GM19023 (cell line): ENCODE measurements around the gene FMN1.

Experiments
- ATAC-seq: cut with Tn5 transposase; IDR thresholded peaks from one replicate; pipeline ENCODE4 v1.9.1; 2021; ENCODE audit warnings: mild to moderate bottlenecking, moderate library complexity; ENCODE audit not compliant: unreplicated experiment

Gene FMN1

GRCh38 chr15:33027306-33028035 lies 167.0 kb downstream of the FMN1 start:
- ATAC-seq: no peak

- ATAC-seq: no peak
Observed at GRCh38 chr15:33026614-33027013, 167.9 kb downstream of the FMN1 start.

DNA sequence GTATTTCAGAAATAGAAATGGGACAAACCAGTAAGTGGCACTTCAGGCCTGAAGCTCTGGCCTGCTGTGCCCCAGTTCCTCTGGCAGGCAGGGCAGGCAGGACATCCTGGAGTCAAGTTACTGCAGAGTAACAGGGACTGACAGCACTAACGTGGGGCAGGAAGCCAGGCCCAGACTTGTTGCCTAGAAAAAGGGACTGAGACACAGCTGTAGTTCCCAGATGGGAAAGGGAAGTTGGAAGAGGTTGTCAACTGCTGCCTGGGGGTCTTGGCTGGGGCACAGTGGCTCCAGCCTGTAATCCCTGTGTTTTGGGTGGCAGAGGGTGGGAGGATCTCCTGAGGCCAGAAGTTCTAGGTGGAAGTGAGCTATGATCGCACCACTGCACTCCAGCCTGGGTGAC lies 171.9 kb downstream of the FMN1 start:
- no peak for ATAC-seq

GRCh38 chr15:33021806-33022389 lies 172.6 kb downstream of the FMN1 start:
- no peak for ATAC-seq

GRCh38 chr15:33019354-33019981 lies 175.0 kb downstream of the FMN1 start:
- no peak for ATAC-seq

- no peak for ATAC-seq
Observed at GRCh38 chr15:33016405-33017024, 178.0 kb downstream of the FMN1 start.

- ATAC-seq: no peak
Observed at GRCh38 chr15:33014586-33014985, 179.9 kb downstream of the FMN1 start.

GRCh38 chr15:33013827-33014445 lies 180.6 kb downstream of the FMN1 start:
- ATAC-seq: no peak

GRCh38 chr15:33011976-33012375 lies 182.5 kb downstream of the FMN1 start:
- no peak for ATAC-seq

GRCh38 chr15:33009603-33010002 lies 184.9 kb downstream of the FMN1 start:
- ATAC-seq: no peak

GRCh38 chr15:33009026-33009425 lies 185.5 kb downstream of the FMN1 start:
- ATAC-seq: no peak

DNA sequence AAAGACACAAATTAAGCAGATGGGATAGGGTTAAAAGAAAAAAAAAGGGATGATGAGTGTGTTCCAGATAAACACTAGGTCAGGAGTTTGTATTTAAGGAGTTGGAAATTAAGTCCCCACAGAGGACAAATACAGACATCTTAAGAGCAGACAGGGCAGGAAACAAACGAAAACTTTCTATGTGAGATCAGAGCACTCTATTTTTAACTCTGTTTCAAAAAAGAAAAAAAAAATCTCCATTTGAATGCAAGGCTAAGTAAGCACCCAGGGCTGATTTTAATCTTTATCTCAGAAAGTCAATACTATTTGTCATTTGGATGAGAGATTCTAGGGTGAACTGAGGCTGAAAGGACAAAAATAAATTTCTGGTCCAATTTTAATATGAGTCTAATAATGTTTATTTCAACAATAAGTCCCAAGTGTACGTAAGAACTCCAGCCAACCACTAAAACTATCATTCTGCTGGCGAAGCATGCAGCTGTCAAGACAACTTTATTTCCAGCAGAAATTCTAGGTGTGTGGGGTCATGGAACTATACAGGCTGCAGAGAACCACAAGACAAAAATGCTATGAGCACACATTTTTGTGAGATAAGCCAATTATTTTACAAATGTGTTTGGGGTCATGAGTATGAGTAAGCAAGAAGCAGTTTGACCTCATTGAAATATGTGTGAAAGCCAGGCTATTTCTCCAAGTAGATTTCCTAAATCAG lies 186.1 kb downstream of the FMN1 start:
- no peak for ATAC-seq

GRCh38 chr15:33007303-33007855 lies 187.1 kb downstream of the FMN1 start:
- no peak for ATAC-seq

DNA sequence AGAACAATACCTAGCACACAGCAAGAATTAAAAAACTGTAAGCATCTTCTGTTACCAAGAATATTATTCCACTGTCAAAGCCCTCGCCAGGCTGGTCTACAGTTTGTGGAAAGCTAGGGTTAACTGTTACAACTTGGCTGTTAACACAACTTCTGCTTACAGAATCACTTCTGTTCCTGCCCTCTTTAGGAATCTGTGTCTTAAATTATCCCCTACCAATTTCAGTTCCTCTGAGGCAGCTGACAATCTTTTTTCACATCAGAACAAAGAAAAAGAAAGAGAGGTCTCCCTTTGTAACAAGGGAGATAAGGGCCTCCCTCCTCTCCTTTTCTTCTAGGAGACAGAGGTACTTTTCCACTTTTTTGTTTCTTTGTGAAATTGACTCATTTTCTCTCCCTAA lies 188.9 kb downstream of the FMN1 start:
- ATAC-seq: no peak

GRCh38 chr15:33001926-33002325 lies 192.6 kb downstream of the FMN1 start:
- no peak for ATAC-seq

GRCh38 chr15:32998979-32999672 lies 195.4 kb downstream of the FMN1 start:
- ATAC-seq: no peak

- ATAC-seq: no peak
Observed at GRCh38 chr15:32998182-32998581, 196.3 kb downstream of the FMN1 start.

DNA sequence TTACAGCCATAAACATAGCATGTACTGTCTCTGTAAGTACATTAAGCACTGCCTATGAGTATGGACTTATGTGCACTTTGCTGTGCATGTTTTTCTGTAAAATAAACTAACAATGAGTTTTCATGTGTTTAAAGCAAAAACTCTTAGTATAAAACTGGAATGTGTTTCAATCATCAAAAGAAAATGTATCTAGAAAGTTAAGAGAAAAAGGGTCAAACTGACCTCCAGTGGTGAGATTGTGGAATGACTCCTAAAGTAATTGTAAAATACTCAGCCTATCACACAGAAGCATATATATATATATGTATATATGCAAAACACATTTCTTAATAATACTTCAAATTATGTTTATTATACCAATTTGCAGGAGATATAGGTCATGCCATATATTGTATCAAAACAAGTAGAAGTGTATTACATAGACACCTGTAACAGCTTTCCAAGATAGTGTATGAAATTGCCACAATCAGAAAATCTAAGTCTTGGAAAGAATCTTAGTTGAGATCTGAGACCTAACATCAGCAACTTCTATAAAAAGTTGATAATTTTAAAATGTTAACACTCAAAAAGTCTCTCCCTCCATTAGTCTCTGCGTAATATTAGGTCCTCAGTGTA lies 199.6 kb downstream of the FMN1 start:
- no peak for ATAC-seq

GRCh38 chr15:32993285-32993684 lies 201.2 kb downstream of the FMN1 start:
- no peak for ATAC-seq
